KMS-11 (cell line): ENCODE measurements around the gene NTN3.

Source experiments
- H2AFZ ChIP-seq: fragments of 200-600 bp; sonication (generic); 2 replicates; pipeline ENCODE4 v1.6.1; 2016; ENCODE audit warnings: antibody characterized with exemption, mixed run types, low read depth
- H3K27ac ChIP-seq: fragments of 200-600 bp; sonication (generic); 2 replicates; pipeline ENCODE4 v1.6.1; 2016; ENCODE audit warnings: mild to moderate bottlenecking, mixed run types
- H3K27me3 ChIP-seq: fragments of 200-600 bp; sonication (generic); 2 replicates; pipeline ENCODE4 v1.6.1; 2017; ENCODE audit warnings: mild to moderate bottlenecking, low read depth, mixed run types, moderate library complexity; ENCODE audit not compliant: insufficient read depth
- H3K36me3 ChIP-seq: fragments of 200-600 bp; sonication (generic); 2 replicates; pipeline ENCODE4 v1.6.1; 2017; ENCODE audit warnings: mild to moderate bottlenecking, mixed run types; ENCODE audit not compliant: insufficient read depth
- H3K4me1 ChIP-seq: fragments of 200-600 bp; sonication (generic); 2 replicates; pipeline ENCODE4 v1.6.1; 2016; ENCODE audit warnings: mild to moderate bottlenecking, low read depth, mixed run types; ENCODE audit not compliant: poor library complexity, severe bottlenecking
- H3K4me2 ChIP-seq: fragments of 200-600 bp; sonication (generic); 2 replicates; pipeline ENCODE4 v1.7.0; 2016; ENCODE audit warnings: mild to moderate bottlenecking, mixed run types
- H3K4me3 ChIP-seq: fragments of 200-600 bp; sonication (generic); IDR thresholded peaks from 2 replicates; pipeline ENCODE4 v1.6.1; 2017; ENCODE audit warnings: low read depth, low read length, mixed read lengths; ENCODE audit not compliant: insufficient read depth
- H3K79me2 ChIP-seq: fragments of 200-600 bp; sonication (generic); 2 replicates; pipeline ENCODE4 v1.6.1; 2016; ENCODE audit warnings: low read depth, mixed run types; ENCODE audit not compliant: insufficient read depth
- H3K9ac ChIP-seq: fragments of 200-600 bp; sonication (generic); 2 replicates; pipeline ENCODE4 v1.6.1; 2016; ENCODE audit warnings: mild to moderate bottlenecking, mixed run types
- H4K20me1 ChIP-seq: fragments of 200-600 bp; sonication (generic); 2 replicates; pipeline ENCODE4 v1.6.1; 2016; ENCODE audit warnings: mild to moderate bottlenecking, mixed run types; ENCODE audit not compliant: insufficient read depth
- TF ChIP-seq, protein P1 (sequence below): fragments of 200-600 bp; sonication (generic); conservative IDR thresholded peaks from 2 replicates; pipeline ENCODE4 v1.6.1; 2017; ENCODE audit warnings: low read depth, mild to moderate bottlenecking, antibody characterized with exemption, low read length, moderate library complexity, mixed read lengths

The NTN3 gene

DNA sequence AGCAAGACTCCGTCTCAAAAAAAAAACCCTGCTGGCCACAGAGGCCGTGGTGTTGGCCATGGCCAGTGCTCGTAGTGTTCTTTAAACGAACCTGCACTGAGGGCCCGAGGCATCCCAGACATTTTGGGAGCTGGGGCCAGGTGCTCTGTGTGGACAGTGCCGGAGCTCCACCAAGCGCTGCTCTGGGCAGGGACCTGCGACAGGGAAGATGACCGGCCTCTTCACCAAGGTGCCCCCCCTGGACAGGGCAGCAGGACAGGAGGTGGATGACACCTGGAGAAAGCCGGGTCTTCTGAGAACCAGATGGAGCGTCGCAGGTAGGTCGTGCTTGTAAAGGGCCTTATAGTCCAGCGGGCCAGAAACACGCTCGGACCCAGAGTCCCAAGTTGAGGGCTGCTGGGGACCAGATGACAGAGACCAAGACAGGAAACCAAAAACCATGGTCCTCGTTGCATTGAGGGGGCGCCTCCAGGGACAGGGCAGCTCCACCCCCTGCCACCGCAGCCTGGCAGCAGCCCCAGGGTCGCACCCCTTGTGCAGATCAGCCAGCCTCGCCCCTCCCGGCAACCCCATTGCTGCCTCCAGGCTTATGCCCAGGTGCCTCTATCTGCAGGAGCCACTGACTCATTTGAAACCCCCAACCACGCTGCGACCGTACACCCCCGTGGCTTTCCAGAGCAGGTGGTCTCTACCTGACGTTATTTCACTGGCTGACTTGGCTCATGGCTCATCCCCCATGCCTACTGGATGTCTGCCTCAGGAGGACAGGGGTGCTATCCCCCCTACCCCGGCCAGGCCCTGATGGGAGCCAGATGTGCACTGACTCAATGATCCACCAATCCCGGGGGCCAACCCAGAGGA is 4.2 kb upstream of the NTN3 start:
- Histone ChIP-seq H3K4me1 (peaks cover 36% of the 10 kb centered on the region), H3K4me2 (no peak overlapping the region), H3K9ac (no peak overlapping the region; the same call in 1 of the 2 replicates), H3K79me2 (no peaks in the 10 kb centered on the region), H2AFZ (no peak overlapping the region), H3K27me3 (peaks cover 31% of the 10 kb centered on the region), H4K20me1 (no peaks in the 10 kb centered on the region), H3K4me3 (no peak overlapping the region), H3K36me3 (no peaks in the 10 kb centered on the region), H3K27ac (no peak overlapping the region)
- TF ChIP-seq, protein P1, sequence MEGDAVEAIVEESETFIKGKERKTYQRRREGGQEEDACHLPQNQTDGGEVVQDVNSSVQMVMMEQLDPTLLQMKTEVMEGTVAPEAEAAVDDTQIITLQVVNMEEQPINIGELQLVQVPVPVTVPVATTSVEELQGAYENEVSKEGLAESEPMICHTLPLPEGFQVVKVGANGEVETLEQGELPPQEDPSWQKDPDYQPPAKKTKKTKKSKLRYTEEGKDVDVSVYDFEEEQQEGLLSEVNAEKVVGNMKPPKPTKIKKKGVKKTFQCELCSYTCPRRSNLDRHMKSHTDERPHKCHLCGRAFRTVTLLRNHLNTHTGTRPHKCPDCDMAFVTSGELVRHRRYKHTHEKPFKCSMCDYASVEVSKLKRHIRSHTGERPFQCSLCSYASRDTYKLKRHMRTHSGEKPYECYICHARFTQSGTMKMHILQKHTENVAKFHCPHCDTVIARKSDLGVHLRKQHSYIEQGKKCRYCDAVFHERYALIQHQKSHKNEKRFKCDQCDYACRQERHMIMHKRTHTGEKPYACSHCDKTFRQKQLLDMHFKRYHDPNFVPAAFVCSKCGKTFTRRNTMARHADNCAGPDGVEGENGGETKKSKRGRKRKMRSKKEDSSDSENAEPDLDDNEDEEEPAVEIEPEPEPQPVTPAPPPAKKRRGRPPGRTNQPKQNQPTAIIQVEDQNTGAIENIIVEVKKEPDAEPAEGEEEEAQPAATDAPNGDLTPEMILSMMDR, result no peak

GRCh38 chr16:2467528-2468232 is 3.4 kb upstream of the NTN3 start:
- no peaks in the 10 kb centered on the region for H3K36me3 ChIP-seq
- peak overlapping the region; percentile 86 for H3K4me2 ChIP-seq
- H3K79me2 ChIP-seq, result no peaks in the 10 kb centered on the region
- peak overlapping the region; percentile 47; the same call in 1 of the 2 replicates for H3K9ac ChIP-seq
- H3K4me3 ChIP-seq, result no peak overlapping the region
- H3K27ac ChIP-seq, result no peak overlapping the region
- peaks cover 37% of the 10 kb centered on the region for H3K27me3 ChIP-seq
- peaks cover 39% of the 10 kb centered on the region for H3K4me1 ChIP-seq
- peak overlapping the region; percentile 30; the same call in 1 of the 2 replicates for H2AFZ ChIP-seq
- H4K20me1 ChIP-seq, result no peaks in the 10 kb centered on the region
- TF ChIP-seq, protein P1, result no peak

DNA sequence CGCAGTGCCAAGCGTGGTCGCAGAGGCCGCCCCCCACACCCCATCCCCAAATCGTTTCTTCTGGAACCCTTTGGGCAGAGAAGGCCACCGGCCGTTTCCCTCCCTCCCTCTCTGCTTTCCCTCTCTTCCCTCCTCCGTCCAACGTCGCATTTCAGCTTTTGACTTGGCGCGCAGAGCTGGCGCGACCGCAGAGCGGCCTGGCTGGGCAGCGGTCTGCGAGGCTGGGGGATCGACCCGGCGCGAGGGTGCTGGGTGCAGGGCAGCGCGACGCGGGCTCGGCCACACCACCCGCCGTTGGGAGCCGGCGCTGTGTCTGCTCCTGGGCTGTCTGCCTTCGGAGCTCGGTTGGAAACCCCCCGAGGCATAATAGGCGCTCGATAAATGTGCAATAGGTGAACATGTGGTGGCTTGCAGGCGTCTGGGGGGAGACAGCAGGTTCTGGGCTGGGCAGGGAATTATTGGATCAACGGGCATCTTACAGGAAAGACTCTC is 2.8 kb upstream of the NTN3 start:
- no peaks in the 10 kb centered on the region for H3K79me2 ChIP-seq
- no peaks in the 10 kb centered on the region for H3K36me3 ChIP-seq
- TF ChIP-seq, protein P1, result no peak
- peaks cover 37% of the 10 kb centered on the region for H3K27me3 ChIP-seq
- H3K4me1 ChIP-seq, result peaks cover 43% of the 10 kb centered on the region
- H3K4me3 ChIP-seq, result no peak overlapping the region
- H4K20me1 ChIP-seq, result no peaks in the 10 kb centered on the region
- H3K9ac ChIP-seq, result peak overlapping the region; percentile 47; the same call in 1 of the 2 replicates
- peak overlapping the region; percentile 30; the same call in 1 of the 2 replicates for H2AFZ ChIP-seq
- H3K27ac ChIP-seq, result no peak overlapping the region
- peak overlapping the region; percentile 86 for H3K4me2 ChIP-seq

GRCh38 chr16:2468725-2469398 is 2.2 kb upstream of the NTN3 start:
- no peak overlapping the region; the same call in 1 of the 2 replicates for H3K9ac ChIP-seq
- H3K27me3 ChIP-seq, result peaks cover 37% of the 10 kb centered on the region
- H3K4me1 ChIP-seq, result peaks cover 46% of the 10 kb centered on the region
- H3K79me2 ChIP-seq, result no peaks in the 10 kb centered on the region
- H3K27ac ChIP-seq, result no peak overlapping the region
- H3K36me3 ChIP-seq, result no peaks in the 10 kb centered on the region
- peak overlapping the region; percentile 86; the same call in 1 of the 2 replicates for H3K4me2 ChIP-seq
- no peaks in the 10 kb centered on the region for H4K20me1 ChIP-seq
- TF ChIP-seq, protein P1, result no peak
- H3K4me3 ChIP-seq, result no peak overlapping the region
- no peak overlapping the region for H2AFZ ChIP-seq
